Uterus (tissue), 4 donors: ENCODE data around the gene ANKRD29. TPM values are rescaled to one million over a fixed set of nuclear protein-coding genes. Genes with fewer than 3 reads are reported as not detected.
"Not testable (repeated sequence)": the region's sequence is repeated elsewhere in the genome, so short reads cannot be mapped to it uniquely, and the experiment has no call there.

Experiments used
- DNase-seq, 2 donors: peaks; one replicate each; pipeline ENCODE4 v3.0.0-alpha.2; 2019 to 2020
- H3K27ac ChIP-seq, 2 donors: fragments of 200-600 bp; sonication (generic); 1 replicate in 1 of 2; 2 replicates in 1 of 2; pipeline ENCODE4 v1.5.1; 2016 to 2018
- H3K27me3 ChIP-seq, 2 donors: fragments of 200-600 bp; sonication (generic); one replicate each; pipeline ENCODE4 v1.5.1; 2018 to 2019; ENCODE audit warnings: control low read depth in 1 of 2
- H3K36me3 ChIP-seq, 2 donors: fragments of 200-600 bp; sonication (generic); one replicate each; pipeline ENCODE4 v1.5.1; 2019; ENCODE audit warnings: control low read depth in 1 of 2
- H3K4me1 ChIP-seq, 2 donors: fragments of 200-600 bp; sonication (generic); one replicate each; pipeline ENCODE4 v1.5.1; 2018 to 2019; ENCODE audit warnings: control low read depth in 1 of 2
- H3K4me3 ChIP-seq, 2 donors: fragments of 200-600 bp; sonication (generic); 1 replicate in 1 of 2; 2 replicates in 1 of 2; pipeline ENCODE4 v1.5.1; 2018 to 2019; ENCODE audit warnings: mild to moderate bottlenecking in 1 of 2
- H3K9me3 ChIP-seq, 2 donors: fragments of 200-600 bp; sonication (generic); one replicate each; pipeline ENCODE4 v1.5.1; 2019; ENCODE audit warnings: control low read depth in 1 of 2
- CTCF ChIP-seq, 4 experiments: fragments of 200-600 bp in 2 of 4; fragments of 450-650 bp in 2 of 4; sonication (generic) in 2 of 4; IDR thresholded peaks; one replicate each; pipeline ENCODE4 v1.5.1; 2016 to 2019; ENCODE audit warnings: antibody characterized with exemption in 4 of 4, mild to moderate bottlenecking in 2 of 4, moderate library complexity in 1 of 4
- POLR2A ChIP-seq, 2 donors: fragments of 450-650 bp; IDR thresholded peaks; one replicate each; pipeline ENCODE4 v1.6.1; 2016; ENCODE audit warnings: antibody characterized with exemption in 2 of 2, mild to moderate bottlenecking in 1 of 2, moderate library complexity in 1 of 2
- intact Hi-C: fragments of 100-400 bp; cut with DNase I; formaldehyde crosslinking; loops from one replicate; pipeline ENCODE4 v1.15.1; 2023; ENCODE audit warnings: low total_unique reads
- total RNA-seq, 4 donors: library from RNA; depleted of rRNA in 3 of 4; stranded (reverse); fragments of >200 nt in 3 of 4; gene quantifications; one replicate each; pipeline versions ENCODE4 v1.1.0 to v1.2.4, GENCODE V29; 2014 to 2023
- donor health status: DM: yes; HTN: yes; CAD: no.

The ANKRD29 gene
- total RNA-seq, 4 donors from 2014 or later, result 10.8 to 33.4 (median 15.9) TPM

- TF ChIP-seq POLR2A (IDR thresholded peaks at IDR 0.05), result no peak
- TF ChIP-seq CTCF (IDR thresholded peaks at IDR 0.05), result no peak
- Histone ChIP-seq H3K9me3 (no peaks in the 10 kb centered on the region), H3K4me3 (no peak overlapping the region), H3K36me3 (no peaks in the 10 kb centered on the region), H3K27ac (no peak overlapping the region), H3K27me3 (no peaks in the 10 kb centered on the region), H3K4me1 (no peaks in the 10 kb centered on the region)
- DNase-seq, result no peak
- intact Hi-C loops, result no loop called here
Measured at GRCh38 chr18:23641143-23641720, 21.5 kb downstream of the ANKRD29 start.

GRCh38 chr18:23640052-23640451 is 22.7 kb downstream of the ANKRD29 start:
- DNase-seq, result no peak
- no peaks in the 10 kb centered on the region for H3K9me3 ChIP-seq
- no peaks in the 10 kb centered on the region for H3K36me3 ChIP-seq
- H3K27me3 ChIP-seq, result no peaks in the 10 kb centered on the region
- H3K4me1 ChIP-seq, result no peaks in the 10 kb centered on the region
- H3K27ac ChIP-seq, result no peak overlapping the region
- TF ChIP-seq CTCF (IDR thresholded peaks at IDR 0.05), result peak in 3 of 4 experiments; percentile 15 to 36 (median 19)
- no peak for TF ChIP-seq POLR2A (IDR thresholded peaks at IDR 0.05)
- intact Hi-C loops, result no loop called here
- no peak overlapping the region for H3K4me3 ChIP-seq

GRCh38 chr18:23636433-23636832 is 26.3 kb downstream of the ANKRD29 start:
- H3K4me3 ChIP-seq, DNase-seq, H3K9me3 ChIP-seq, H3K27me3 ChIP-seq, H3K4me1 ChIP-seq, intact Hi-C loops, H3K36me3 ChIP-seq, H3K27ac ChIP-seq: not testable (repeated sequence)

- Histone ChIP-seq H3K36me3 (no peaks in the 10 kb centered on the region), H3K9me3 (no peaks in the 10 kb centered on the region), H3K4me1 (no peaks in the 10 kb centered on the region), H3K27ac (no peak overlapping the region), H3K4me3 (no peak overlapping the region), H3K27me3 (no peaks in the 10 kb centered on the region)
- intact Hi-C loops, result no loop called here
- no peak for DNase-seq
- TF ChIP-seq POLR2A (IDR thresholded peaks at IDR 0.05) (no peak), CTCF (IDR thresholded peaks at IDR 0.05) (no peak)
Measured at GRCh38 chr18:23636071-23636399, 26.7 kb downstream of the ANKRD29 start.

- TF ChIP-seq CTCF (IDR thresholded peaks at IDR 0.05), result no peak
- no peak for TF ChIP-seq POLR2A (IDR thresholded peaks at IDR 0.05)
- Histone ChIP-seq H3K4me3 (no peak overlapping the region), H3K4me1 (no peaks in the 10 kb centered on the region), H3K27ac (no peak overlapping the region), H3K36me3 (no peaks in the 10 kb centered on the region), H3K27me3 (no peaks in the 10 kb centered on the region), H3K9me3 (no peaks in the 10 kb centered on the region)
- no peak for DNase-seq
- intact Hi-C loops, result no loop called here
Measured at GRCh38 chr18:23635283-23636070, 27.2 kb downstream of the ANKRD29 start.
